SK-N-SH (cell line): ENCODE measurements around the gene CSTPP1. TPM values are rescaled to one million over a fixed set of nuclear protein-coding genes. Genes with fewer than 3 reads are reported as not detected.

Experiments used
- CTCF ChIA-PET: fragments of 300-600, 350-600 bp; formaldehyde crosslinking; extraction: SDS; loops from one replicate; lab custom pipeline; 2021; lab: Yijun Ruan, JAX
- POLR2A ChIA-PET: fragments of 350-600 bp; sonication (Branson Sonifier 250); formaldehyde crosslinking; extraction: SDS; loops from one replicate; lab custom pipeline; 2020; ENCODE audit warnings: antibody characterized with exemption, inconsistent platforms; lab: Yijun Ruan, JAX
- DNase-seq: peaks from one replicate; pipeline ENCODE4 v3.0.0; 2012
- H2AFZ ChIP-seq: fragments of 200-600 bp; sonication (generic); 2 replicates; pipeline ENCODE4 v1.8.1; 2016; ENCODE audit warnings: antibody characterized with exemption, mild to moderate bottlenecking, low read depth
- H3F3A ChIP-seq: fragments of 200-600 bp; sonication (generic); replicated peaks from 2 replicates; pipeline ENCODE3; 2016; ENCODE audit warnings: antibody characterized with exemption, mild to moderate bottlenecking; ENCODE audit not compliant: insufficient read depth
- H3K27ac ChIP-seq, 2 experiments: fragments of 200-500 bp in 1 of 2; fragments of 200-600 bp in 1 of 2; sonication (Bioruptor generic) in 1 of 2; sonication (generic), shearing (Covaris generic) in 1 of 2; 2 replicates each; pipeline versions ENCODE4 v1.5.1 to v1.6.1; 2014 to 2016; ENCODE audit warnings: low read depth in 2 of 2, inconsistent platforms in 1 of 2, low read length in 1 of 2, mild to moderate bottlenecking in 1 of 2, mixed read lengths in 1 of 2
- H3K27me3 ChIP-seq: fragments of 200-600 bp; sonication (generic), shearing (Covaris generic); 2 replicates; pipeline ENCODE4 v1.6.1; 2016; ENCODE audit warnings: mixed run types; ENCODE audit not compliant: insufficient read depth
- H3K36me3 ChIP-seq, 2 experiments: fragments of 200-500 bp in 1 of 2; fragments of 200-600 bp in 1 of 2; sonication (Bioruptor generic) in 1 of 2; sonication (generic) in 1 of 2; replicated peaks in 1 of 2; 2 replicates each; pipeline versions ENCODE3 to v1.5.1; 2014 to 2016; ENCODE audit warnings: low read length in 1 of 2, mild to moderate bottlenecking in 1 of 2; ENCODE audit not compliant: insufficient read depth in 2 of 2, control insufficient read depth in 1 of 2
- H3K4me1 ChIP-seq, 2 experiments: fragments of 200-500 bp in 1 of 2; fragments of 200-600 bp in 1 of 2; sonication (Bioruptor generic) in 1 of 2; sonication (generic), shearing (Covaris generic) in 1 of 2; 2 replicates each; pipeline versions ENCODE4 v1.5.1 to v1.6.1; 2014 to 2016; ENCODE audit warnings: low read depth in 1 of 2, low read length in 1 of 2, mixed run types in 1 of 2; ENCODE audit not compliant: insufficient read depth in 2 of 2, control insufficient read depth in 1 of 2
- H3K4me2 ChIP-seq: fragments of 200-600 bp; sonication (generic), shearing (Covaris generic); 2 replicates; pipeline ENCODE4 v1.6.1; 2017; ENCODE audit warnings: mixed run types
- H3K4me3 ChIP-seq, 2 experiments: fragments of 200-500 bp in 1 of 2; fragments of 200-600 bp in 1 of 2; sonication (Bioruptor generic) in 1 of 2; sonication (generic), shearing (Covaris generic) in 1 of 2; 2 replicates each; pipeline versions ENCODE4 v1.5.1 to v1.8.1; 2014 to 2016; ENCODE audit warnings: low read depth in 2 of 2, inconsistent platforms in 1 of 2, low read length in 1 of 2, mild to moderate bottlenecking in 1 of 2, mixed read lengths in 1 of 2, moderate library complexity in 1 of 2
- H3K79me2 ChIP-seq: fragments of 200-600 bp; sonication (generic); 2 replicates; pipeline ENCODE4 v1.8.1; 2017; ENCODE audit warnings: mild to moderate bottlenecking; ENCODE audit not compliant: insufficient read depth
- H3K9ac ChIP-seq: fragments of 200-600 bp; sonication (generic); 2 replicates; pipeline ENCODE4 v1.6.1; 2017; ENCODE audit warnings: mixed run types
- H3K9me2 ChIP-seq: fragments of 200-600 bp; sonication (generic); 2 replicates; pipeline ENCODE4 v1.6.1; 2017; ENCODE audit warnings: mixed run types
- H3K9me3 ChIP-seq: fragments of 200-600 bp; sonication (generic); 2 replicates; pipeline ENCODE4 v1.6.1; 2017; ENCODE audit warnings: mixed run types, mild to moderate bottlenecking, moderate library complexity
- H4K20me1 ChIP-seq: fragments of 200-600 bp; sonication (generic); 2 replicates; pipeline ENCODE4 v1.6.1; 2017; ENCODE audit warnings: mild to moderate bottlenecking, mixed run types; ENCODE audit not compliant: insufficient read depth
- CHD2 ChIP-seq: fragments of 150-350 bp; IDR thresholded peaks from 2 replicates; pipeline ENCODE4 v1.6.1; 2018; ENCODE audit warnings: low read length; ENCODE audit not compliant: partially characterized antibody
- ELF1 ChIP-seq: IDR thresholded peaks from 2 replicates; pipeline ENCODE4 v1.4.0; 2012
- EP300 ChIP-seq, 2 experiments: IDR thresholded peaks; 2 replicates each; pipeline versions ENCODE4 v1.4.0 to v1.6.1; 2012; ENCODE audit warnings: borderline replicate concordance in 1 of 2, low read depth in 1 of 2, low read length in 1 of 2
- EZH2phosphoT487 ChIP-seq: fragments of 200-600 bp; sonication (generic); IDR thresholded peaks from 2 replicates; pipeline ENCODE4 v1.6.1; 2017; ENCODE audit warnings: low read depth, mixed run types, mild to moderate bottlenecking, antibody characterized with exemption, moderate library complexity, borderline replicate concordance
- FOSL2 ChIP-seq: IDR thresholded peaks from 2 replicates; pipeline ENCODE4 v1.4.0; 2012; ENCODE audit warnings: low read depth, mild to moderate bottlenecking, moderate library complexity, borderline replicate concordance
- FOXJ3 ChIP-seq: sonication (generic); formaldehyde crosslinking; IDR thresholded peaks from 2 replicates; pipeline ENCODE4 v1.5.1; 2020; ENCODE audit warnings: mild to moderate bottlenecking, missing genetic modification reagents
- GABPA ChIP-seq: IDR thresholded peaks from 2 replicates; pipeline ENCODE4 v1.4.0; 2012; ENCODE audit warnings: low read depth, mild to moderate bottlenecking
- GATA2 ChIP-seq: sonication (generic); formaldehyde crosslinking; IDR thresholded peaks from 2 replicates; pipeline ENCODE4 v1.5.0; 2020; ENCODE audit warnings: mild to moderate bottlenecking, missing genetic modification reagents
- JUND ChIP-seq: IDR thresholded peaks from 2 replicates; pipeline ENCODE4 v1.4.0; 2012
- MXI1 ChIP-seq: IDR thresholded peaks from 2 replicates; pipeline ENCODE4 v1.6.1; 2012; ENCODE audit warnings: mild to moderate bottlenecking, low read depth, low read length, improper control_type of control experiment
- NRF1 ChIP-seq: IDR thresholded peaks from 2 replicates; pipeline ENCODE4 v1.6.1; 2012; ENCODE audit warnings: low read depth, mild to moderate bottlenecking, low read length
- PBX3 ChIP-seq: IDR thresholded peaks from 2 replicates; pipeline ENCODE4; 2012
- REST ChIP-seq: IDR thresholded peaks from 2 replicates; pipeline ENCODE4 v1.6.1; 2012; ENCODE audit warnings: mild to moderate bottlenecking, low read depth, low read length, moderate library complexity
- RXRA ChIP-seq: IDR thresholded peaks from 2 replicates; pipeline ENCODE4 v1.4.0; 2012; ENCODE audit warnings: low read depth, mild to moderate bottlenecking, borderline replicate concordance
- SIN3A ChIP-seq: IDR thresholded peaks from 2 replicates; pipeline ENCODE4 v1.6.1; 2012; ENCODE audit warnings: low read depth, mild to moderate bottlenecking, low read length, moderate library complexity, borderline replicate concordance
- TAF1 ChIP-seq: IDR thresholded peaks from 2 replicates; pipeline ENCODE4 v1.6.1; 2012; ENCODE audit warnings: low read depth, mild to moderate bottlenecking, low read length, moderate library complexity, borderline replicate concordance
- USF1 ChIP-seq: IDR thresholded peaks from 2 replicates; pipeline ENCODE4 v1.4.0; 2012; ENCODE audit warnings: low read depth, borderline replicate concordance
- YY1 ChIP-seq: IDR thresholded peaks from 2 replicates; pipeline ENCODE4 v1.4.0; 2012; ENCODE audit warnings: low read depth, mild to moderate bottlenecking
- WGBS: methylation state at CpG from one replicate; pipeline ENCODE4 v1.1.6; 2017; ENCODE audit warnings: low lambda C conversion rate; 5-methylcytosine and 5-hydroxymethylcytosine counted together
- polyA plus RNA-seq, 3 experiments: library from polyadenylated mRNA; depleted of rRNA; stranded (reverse); fragments of >200 nt; gene quantifications; 2 replicates each; pipeline ENCODE4 v1.2.3, GENCODE V29; 2012
- TF ChIP-seq, protein P1 (sequence below): fragments of 200-600 bp; sonication (generic); IDR thresholded peaks from 2 replicates; pipeline ENCODE4 v1.6.1; 2017; ENCODE audit warnings: antibody characterized with exemption, mild to moderate bottlenecking, moderate library complexity

The CSTPP1 gene
- polyA plus RNA-seq, 1 of the 3 experiments (the other 2 are of a cell fraction) = 85.7 TPM

DNA sequence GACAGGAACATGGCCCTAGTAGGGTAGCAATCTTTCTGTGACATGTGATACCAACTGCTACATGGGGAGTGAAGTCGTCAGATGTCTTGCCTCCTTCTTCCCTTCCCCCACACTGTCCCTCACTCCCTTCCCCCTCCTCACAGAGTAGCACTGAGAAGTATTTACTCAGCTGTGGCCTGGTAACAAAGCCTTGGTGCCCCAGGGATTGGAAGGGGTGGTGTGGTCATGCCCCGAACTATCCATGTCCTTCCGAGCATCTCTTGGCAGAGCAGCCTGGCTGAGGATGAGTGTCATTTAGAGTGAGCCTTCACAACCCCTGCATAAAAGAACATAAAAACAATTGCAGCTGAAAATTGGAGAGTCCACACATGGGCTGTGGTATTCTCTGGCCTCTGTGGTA, 194.0 kb downstream of the CSTPP1 start:
- Histone ChIP-seq H2AFZ (no peak overlapping the region), H3K27me3 (no peaks in the 10 kb centered on the region), H4K20me1 (no peaks in the 10 kb centered on the region), H3K4me3 (no peak overlapping the region), H3K9ac (no peak overlapping the region), H3F3A (peaks cover 3% of the 10 kb centered on the region), H3K4me1 (peaks cover 1 to 3% of the 10 kb centered on the region in 2 experiments; a peak in 1 of 4 replicates), H3K4me2 (no peak overlapping the region), H3K27ac (no peak overlapping the region), H3K9me3 (no peaks in the 10 kb centered on the region), H3K79me2 (no peaks in the 10 kb centered on the region), H3K9me2 (no peaks in the 10 kb centered on the region), H3K36me3 (no peaks in the 10 kb centered on the region)
- no peak for DNase-seq
- WGBS = 95% methylated on average over 3 of the region's 3 CpGs
- ChIA-PET POLR2A (no interaction called here), CTCF (interaction anchor here (1.1 to 1.5 kb wide), 4 partner anchors 10 to 230 kb away, joined by 3 to 9 read pairs (median 4); no protein-coding TSS in a partner anchor)
- TF ChIP-seq SIN3A = no peak
- TF ChIP-seq NRF1 = no peak
- TF ChIP-seq PBX3 = no peak
- no peak for TF ChIP-seq FOXJ3 (CRISPR knock-in tag)
- TF ChIP-seq TAF1 = no peak
- no peak for TF ChIP-seq GABPA
- TF ChIP-seq JUND = no peak
- TF ChIP-seq EZH2phosphoT487 = no peak
- TF ChIP-seq FOSL2 = no peak
- TF ChIP-seq GATA2 = no peak
- no peak for TF ChIP-seq YY1
- TF ChIP-seq RXRA = no peak
- TF ChIP-seq ELF1 = no peak
- no peak for TF ChIP-seq EP300 (IDR thresholded peaks at IDR 0.05; ENCODE audit: borderline replicate concordance in 1 of 2, low read depth in 1 of 2, low read length in 1 of 2)
- TF ChIP-seq, protein P1, sequence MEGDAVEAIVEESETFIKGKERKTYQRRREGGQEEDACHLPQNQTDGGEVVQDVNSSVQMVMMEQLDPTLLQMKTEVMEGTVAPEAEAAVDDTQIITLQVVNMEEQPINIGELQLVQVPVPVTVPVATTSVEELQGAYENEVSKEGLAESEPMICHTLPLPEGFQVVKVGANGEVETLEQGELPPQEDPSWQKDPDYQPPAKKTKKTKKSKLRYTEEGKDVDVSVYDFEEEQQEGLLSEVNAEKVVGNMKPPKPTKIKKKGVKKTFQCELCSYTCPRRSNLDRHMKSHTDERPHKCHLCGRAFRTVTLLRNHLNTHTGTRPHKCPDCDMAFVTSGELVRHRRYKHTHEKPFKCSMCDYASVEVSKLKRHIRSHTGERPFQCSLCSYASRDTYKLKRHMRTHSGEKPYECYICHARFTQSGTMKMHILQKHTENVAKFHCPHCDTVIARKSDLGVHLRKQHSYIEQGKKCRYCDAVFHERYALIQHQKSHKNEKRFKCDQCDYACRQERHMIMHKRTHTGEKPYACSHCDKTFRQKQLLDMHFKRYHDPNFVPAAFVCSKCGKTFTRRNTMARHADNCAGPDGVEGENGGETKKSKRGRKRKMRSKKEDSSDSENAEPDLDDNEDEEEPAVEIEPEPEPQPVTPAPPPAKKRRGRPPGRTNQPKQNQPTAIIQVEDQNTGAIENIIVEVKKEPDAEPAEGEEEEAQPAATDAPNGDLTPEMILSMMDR = no peak

GRCh38 chr11:47131136-47131535, 194.6 kb downstream of the CSTPP1 start:
- 93% methylated on average over 2 of the region's 2 CpGs for WGBS
- ChIA-PET POLR2A (no interaction called here), CTCF (interaction anchor here (1.1 to 1.5 kb wide), 5 partner anchors 10 to 230 kb away, joined by 3 to 9 read pairs (median 4); no protein-coding TSS in a partner anchor)
- DNase-seq = no peak
- no peaks in the 10 kb centered on the region for H3K9me2 ChIP-seq
- no peaks in the 10 kb centered on the region for H3K9me3 ChIP-seq
- no peaks in the 10 kb centered on the region for H3K36me3 ChIP-seq
- no peaks in the 10 kb centered on the region for H4K20me1 ChIP-seq
- H2AFZ ChIP-seq = no peak overlapping the region
- H3K4me3 ChIP-seq = no peak overlapping the region
- H3K9ac ChIP-seq = no peak overlapping the region
- H3K4me2 ChIP-seq = no peak overlapping the region
- peaks cover 0 to 3% of the 10 kb centered on the region in 2 experiments; a peak in 1 of 4 replicates for H3K4me1 ChIP-seq
- H3K27ac ChIP-seq = no peak overlapping the region
- H3K79me2 ChIP-seq = no peaks in the 10 kb centered on the region
- no peaks in the 10 kb centered on the region for H3F3A ChIP-seq
- no peak for TF ChIP-seq PBX3
- no peak for TF ChIP-seq USF1
- TF ChIP-seq JUND = no peak
- no peak for TF ChIP-seq RXRA
- TF ChIP-seq CHD2 = no peak
- TF ChIP-seq MXI1 = no peak
- TF ChIP-seq SIN3A = no peak
- no peak for TF ChIP-seq TAF1
- no peak for TF ChIP-seq EP300 (IDR thresholded peaks at IDR 0.05; ENCODE audit: borderline replicate concordance in 1 of 2, low read depth in 1 of 2, low read length in 1 of 2)
- no peak for TF ChIP-seq REST
- H3K27me3 ChIP-seq = no peaks in the 10 kb centered on the region
